SK-N-MC (cell line): ENCODE measurements around the gene OR10X1.

Source experiments
- EZH2 ChIP-seq: fragments of 200-600 bp; sonication (generic); IDR thresholded peaks from one replicate; pipeline ENCODE4 v1.6.1; 2017; ENCODE audit warnings: antibody characterized with exemption
- FOXP2 ChIP-seq: optimal IDR thresholded peaks from 2 replicates; pipeline ENCODE3; 2011; ENCODE audit warnings: mild to moderate bottlenecking, moderate library complexity; ENCODE audit not compliant: insufficient read depth; ENCODE audit errors: extremely low read length, control extremely low read depth
- POLR2AphosphoS5 ChIP-seq: IDR thresholded peaks from 2 replicates; pipeline ENCODE4 v1.6.1; 2012; ENCODE audit warnings: mild to moderate bottlenecking, low read depth, low read length, borderline replicate concordance

- TF ChIP-seq EZH2 (no peak), POLR2AphosphoS5 (no peak), FOXP2 (no peak)
These were observed 42.1 kb downstream of the OR10X1 start for GRCh38 chr1:158537609-158538008.
